ENCODE data around the gene ILKAP. TPM values are rescaled to one million over a fixed set of nuclear protein-coding genes. Genes with fewer than 3 reads are reported as not detected.

Gene ILKAP
- polyA plus RNA-seq, 2 of the 4 experiments (the other 2 are of a cell fraction), result 36.3 to 41.4 TPM

DNA sequence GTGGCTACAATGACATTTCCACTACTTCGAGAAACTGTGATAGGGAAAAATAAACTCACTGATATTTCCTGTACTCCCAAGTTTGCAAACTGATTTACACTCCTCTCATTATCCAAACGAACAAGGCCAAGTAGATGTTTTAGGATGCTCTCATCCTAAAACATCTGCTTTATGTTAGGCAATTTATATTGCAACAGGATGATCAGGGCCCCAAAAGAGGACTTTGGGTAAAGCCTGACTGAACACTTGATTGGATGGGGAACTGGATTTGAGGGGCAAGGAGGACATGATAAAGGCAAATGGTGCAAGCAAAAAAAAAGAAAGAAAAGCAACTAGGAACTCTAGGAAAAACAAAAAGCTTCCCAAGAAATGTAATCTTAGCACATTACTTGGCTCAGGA is 38.5 kb upstream of the ILKAP start:
- FAIRE-seq, result no peak
- Histone ChIP-seq H3K9me3 (no peaks in the 10 kb centered on the region), H3K4me2 (no peak overlapping the region), H3K4me1 (peaks cover 9% of the 10 kb centered on the region; the same call in 1 of the 3 replicates), H3K4me3 (no peak overlapping the region), H3K27ac (no peak overlapping the region)
- POLR2A ChIA-PET, result no interaction called here
- 87% methylated on average over 2 of the region's 2 CpGs for WGBS (ENCODE audit: missing lambda C conversion rate)
- ATAC-seq, result no peak
- no peak for DNase-seq (ENCODE audit: low read depth in 1 of 2, low spot score in 1 of 2)
- CTCF ChIA-PET, result interaction anchor here (1.6 to 3.5 kb wide), 3 partner anchors 13 to 22 kb away, joined by 5 to 29 read pairs (median 18); no protein-coding TSS in a partner anchor
- no peak for TF ChIP-seq ESRRA (IDR thresholded peaks at IDR 0.05; ENCODE audit: borderline replicate concordance, low read length)
- TF ChIP-seq, protein P1, sequence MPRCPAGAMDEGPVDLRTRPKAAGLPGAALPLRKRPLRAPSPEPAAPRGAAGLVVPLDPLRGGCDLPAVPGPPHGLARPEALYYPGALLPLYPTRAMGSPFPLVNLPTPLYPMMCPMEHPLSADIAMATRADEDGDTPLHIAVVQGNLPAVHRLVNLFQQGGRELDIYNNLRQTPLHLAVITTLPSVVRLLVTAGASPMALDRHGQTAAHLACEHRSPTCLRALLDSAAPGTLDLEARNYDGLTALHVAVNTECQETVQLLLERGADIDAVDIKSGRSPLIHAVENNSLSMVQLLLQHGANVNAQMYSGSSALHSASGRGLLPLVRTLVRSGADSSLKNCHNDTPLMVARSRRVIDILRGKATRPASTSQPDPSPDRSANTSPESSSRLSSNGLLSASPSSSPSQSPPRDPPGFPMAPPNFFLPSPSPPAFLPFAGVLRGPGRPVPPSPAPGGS (IDR thresholded peaks at IDR 0.05), result no peak

DNA sequence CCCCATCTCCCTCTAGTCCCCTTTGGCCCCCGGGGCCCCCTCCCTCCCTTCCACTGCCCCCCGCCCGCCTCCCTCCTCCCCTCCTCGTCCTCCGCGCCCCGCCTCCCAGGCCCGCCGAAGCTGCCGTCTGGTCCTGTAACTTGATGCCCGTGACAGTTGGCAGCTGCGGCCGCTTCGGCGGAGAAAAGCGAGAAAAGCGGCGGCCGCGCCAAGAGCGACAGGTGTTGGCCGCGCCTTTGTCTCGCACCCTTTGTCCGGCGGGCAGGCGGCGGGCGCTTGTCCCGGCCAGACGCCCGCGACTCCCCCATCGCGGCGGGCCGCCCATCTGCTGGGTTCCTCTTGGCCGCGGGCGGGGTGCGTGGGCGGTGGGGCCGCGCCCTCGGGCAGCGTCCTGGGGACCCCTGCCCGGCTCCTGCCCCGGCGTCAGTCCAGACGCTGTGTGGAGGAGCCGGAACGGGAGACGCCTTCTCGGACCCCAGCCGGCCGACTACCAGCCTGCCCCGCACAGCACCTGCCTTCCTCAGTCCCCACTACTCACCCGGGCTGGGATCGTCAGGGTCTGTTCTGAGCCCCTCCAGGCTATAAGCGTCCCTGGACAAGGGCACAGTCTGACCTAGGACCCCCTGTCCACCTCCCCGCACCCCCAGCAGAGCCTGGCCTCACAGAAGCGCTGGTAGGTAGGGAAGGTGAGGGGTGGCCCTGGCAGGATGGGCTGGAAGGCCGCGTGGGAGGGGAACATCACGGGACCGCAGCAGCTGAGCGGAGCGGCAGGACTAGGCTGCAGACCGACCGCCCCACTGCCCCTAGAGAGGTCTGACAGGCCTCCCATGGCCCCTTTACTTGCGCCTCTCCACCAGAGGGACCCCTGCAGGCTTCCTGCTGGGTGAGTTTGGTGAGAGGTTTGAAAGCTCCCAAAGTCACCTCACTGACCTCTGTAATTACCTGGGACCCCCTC is 37.5 kb upstream of the ILKAP start:
- Histone ChIP-seq H3K4me3 (peak overlapping the region; percentile 81; the same call in 2 of the 3 replicates), H3K27ac (peak overlapping the region in 1 of 2 experiments; percentile 62; a peak in 2 of 6 replicates), H3K9me3 (no peaks in the 10 kb centered on the region), H3K4me2 (peak overlapping the region; percentile 97), H3K4me1 (peaks cover 9% of the 10 kb centered on the region; the same call in 1 of the 3 replicates)
- ATAC-seq (peak in 1 of 2 experiments; percentile 1; a peak in 1 of 6 replicates), FAIRE-seq (no peak), DNase-seq (ENCODE audit: low read depth in 1 of 2, low spot score in 1 of 2) (no peak)
- CTCF ChIA-PET, result interaction anchor here (3.4 kb wide), 1 partner anchor 15 kb away, joined by 18 read pairs; no protein-coding TSS in a partner anchor
- POLR2A ChIA-PET, result interaction anchor here (1.2 kb wide), 1 partner anchor 47 kb away, joined by 4 read pairs; no protein-coding TSS in a partner anchor
- 75% methylated on average over 51 of the region's 71 CpGs for WGBS (ENCODE audit: missing lambda C conversion rate)
- TF ChIP-seq NPAS2 (CRISPR knock-in tag; IDR thresholded peaks at IDR 0.05; ENCODE audit: borderline replicate concordance), result no peak

DNA sequence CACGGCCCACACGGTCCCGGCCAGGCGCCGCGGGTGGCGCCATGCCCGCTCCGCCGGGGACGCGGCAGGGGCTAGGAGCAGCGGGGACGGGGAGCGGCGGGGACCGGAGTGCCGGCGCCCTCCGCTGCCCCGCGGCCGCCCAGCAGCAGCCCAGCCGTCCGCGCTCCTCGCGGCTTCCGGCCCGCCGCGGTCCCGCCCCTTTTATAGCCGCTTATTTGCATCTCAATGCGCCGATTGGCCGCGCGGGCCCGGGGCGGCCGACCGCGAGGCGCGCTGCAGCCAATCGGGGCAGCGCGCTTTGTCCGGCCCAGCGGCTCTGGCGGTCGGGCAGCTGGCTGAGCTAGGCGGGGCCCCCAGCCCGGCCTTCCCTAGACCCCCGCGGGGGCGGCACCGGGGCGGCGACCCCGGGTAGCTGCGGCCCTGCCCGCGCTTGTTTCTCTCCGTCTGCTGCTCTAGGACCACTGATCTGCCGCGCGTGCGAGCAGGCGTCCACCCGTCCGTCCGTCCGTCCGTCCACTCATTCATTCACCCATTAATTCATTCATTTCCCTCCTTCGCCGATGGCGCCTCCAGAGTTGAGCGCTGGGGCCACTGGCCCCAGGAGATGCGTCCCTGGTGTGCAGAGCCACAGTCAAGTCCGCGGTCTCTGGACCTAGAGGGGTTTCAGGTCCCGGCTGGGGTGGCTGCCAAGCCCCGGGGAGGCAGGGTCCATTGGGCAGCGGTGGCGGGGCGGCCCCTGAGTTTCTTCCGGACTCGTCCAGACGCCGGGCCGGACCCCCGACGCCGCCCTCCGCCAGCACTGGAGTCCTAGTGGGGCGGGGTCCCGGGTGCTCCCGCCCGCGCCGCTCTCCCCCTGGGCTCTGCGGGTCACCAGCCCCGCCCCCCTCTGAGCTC is 36.6 kb upstream of the ILKAP start, which contains the start of gene HES6:
Gene HES6, minus strand, starts transcription at position 176 of the 894 bp plus-strand sequence. Its CDS starts 133 bp downstream, at position 43.
- 5% methylated on average over 19 of the region's 105 CpGs for WGBS (ENCODE audit: missing lambda C conversion rate)
- ATAC-seq (peak; percentile 80 to 90), DNase-seq (ENCODE audit: low read depth in 1 of 2, low spot score in 1 of 2) (peak; percentile 83 to 88), FAIRE-seq (no peak)
- ChIA-PET CTCF (interaction anchor here (3.4 kb wide), 1 partner anchor 16 kb away, joined by 18 read pairs; no protein-coding TSS in a partner anchor), POLR2A (interaction anchor here (0.6 to 2.0 kb wide), 11 partner anchors 12 to 179 kb away, joined by 3 to 5 read pairs (median 3); partner anchors contain the start of genes ILKAP and SCLY)
- Histone ChIP-seq H3K4me3 (peak within 1 kb of the TSS; percentile 81), H3K9me3 (no peaks in the 10 kb centered on the region), H3K27ac (peak within 1 kb of the TSS; percentile 77 to 90), H3K4me1 (peaks cover 9% of the 10 kb centered on the region; the same call in 1 of the 3 replicates), H3K4me2 (peak within 1 kb of the TSS; percentile 97)
- 0 out of 2 replicates have a peak, but pooled peaks have one; percentile 22 for TF ChIP-seq RFX5 (IDR thresholded peaks at IDR 0.05)
- TF ChIP-seq POLR2A (IDR thresholded peaks at IDR 0.05; ENCODE audit: low read length), result peak; percentile 99
- TF ChIP-seq JUN (IDR thresholded peaks at IDR 0.05), result peak in 1 of 2 experiments; percentile 79; a peak in 3 of 5 replicates
- TF ChIP-seq BHLHE40 (IDR thresholded peaks at IDR 0.05; ENCODE audit: low read depth, low read length), result no peak
- TF ChIP-seq, protein P2, sequence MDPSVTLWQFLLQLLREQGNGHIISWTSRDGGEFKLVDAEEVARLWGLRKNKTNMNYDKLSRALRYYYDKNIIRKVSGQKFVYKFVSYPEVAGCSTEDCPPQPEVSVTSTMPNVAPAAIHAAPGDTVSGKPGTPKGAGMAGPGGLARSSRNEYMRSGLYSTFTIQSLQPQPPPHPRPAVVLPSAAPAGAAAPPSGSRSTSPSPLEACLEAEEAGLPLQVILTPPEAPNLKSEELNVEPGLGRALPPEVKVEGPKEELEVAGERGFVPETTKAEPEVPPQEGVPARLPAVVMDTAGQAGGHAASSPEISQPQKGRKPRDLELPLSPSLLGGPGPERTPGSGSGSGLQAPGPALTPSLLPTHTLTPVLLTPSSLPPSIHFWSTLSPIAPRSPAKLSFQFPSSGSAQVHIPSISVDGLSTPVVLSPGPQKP (IDR thresholded peaks at IDR 0.05; ENCODE audit: low read depth, low read length), result no peak
- TF ChIP-seq, protein P1 (IDR thresholded peaks at IDR 0.05), result peak; percentile 97
- TF ChIP-seq PHF8 (IDR thresholded peaks at IDR 0.05; ENCODE audit: borderline replicate concordance, low read depth), result peak; percentile 95
